ENCODE measurements around the gene DYRK1A. TPM values are rescaled to one million over a fixed set of nuclear protein-coding genes. Genes with fewer than 3 reads are reported as not detected.
"Not testable (repeated sequence)": the region's sequence is repeated elsewhere in the genome, so short reads cannot be mapped to it uniquely, and the experiment has no call there.

The DYRK1A gene
- total RNA-seq, 2 experiments from 2014 or later = 51.1 to 76.9 TPM

GRCh38 chr21:37509802-37510393 is 143.3 kb downstream of the DYRK1A start:
- H3K36me3 Mint-ChIP-seq (ENCODE audit: low read depth) = peaks cover 63% of the 10 kb centered on the region
- intact Hi-C loops (cut with DNase I, micrococcal nuclease) = no loop called here
- POLR2A ChIA-PET = interaction anchor here (0.6 kb wide), 1 partner anchor 16 kb away, joined by 6 read pairs; no protein-coding TSS in a partner anchor
- peak overlapping the region; percentile 19 for H3K27ac Mint-ChIP-seq
- H3K4me1 Mint-ChIP-seq = peaks cover 3% of the 10 kb centered on the region
- CTCF ChIA-PET = interaction anchor here (0.6 to 0.8 kb wide), 2 partner anchors 186 to 1166 kb away, joined by 3 read pairs; no protein-coding TSS in a partner anchor
- DNase-seq (no peak), ATAC-seq (no peak)
- H3K4me3 Mint-ChIP-seq = no peak overlapping the region
- no peaks in the 10 kb centered on the region for H3K27me3 Mint-ChIP-seq
- H3K9me3 Mint-ChIP-seq (ENCODE audit: low read depth) = no peaks in the 10 kb centered on the region

GRCh38 chr21:37511848-37512247 is 145.3 kb downstream of the DYRK1A start:
- Mint-ChIP-seq H3K27ac (peak overlapping the region; percentile 47), H3K9me3 (ENCODE audit: low read depth) (no peaks in the 10 kb centered on the region), H3K4me3 (no peak overlapping the region), H3K4me1 (peaks cover 3% of the 10 kb centered on the region), H3K27me3 (no peaks in the 10 kb centered on the region), H3K36me3 (ENCODE audit: low read depth) (peaks cover 52% of the 10 kb centered on the region)
- CTCF ChIA-PET = interaction anchor here (0.5 to 1.3 kb wide), 6 partner anchors 9 to 139 kb away, joined by 3 to 7 read pairs (median 3); no protein-coding TSS in a partner anchor
- ATAC-seq (no peak), DNase-seq (no peak)
- POLR2A ChIA-PET = no interaction called here
- intact Hi-C loops (cut with DNase I, micrococcal nuclease) = no loop called here

- no peak overlapping the region for H3K4me3 Mint-ChIP-seq
- H3K27ac Mint-ChIP-seq = no peak overlapping the region
- no peaks in the 10 kb centered on the region for H3K9me3 Mint-ChIP-seq (ENCODE audit: low read depth)
- ChIA-PET POLR2A (no interaction called here), CTCF (no interaction called here)
- no peaks in the 10 kb centered on the region for H3K27me3 Mint-ChIP-seq
- ATAC-seq = no peak
- peaks cover 64% of the 10 kb centered on the region for H3K36me3 Mint-ChIP-seq (ENCODE audit: low read depth)
- no peak for DNase-seq
- intact Hi-C loops (cut with DNase I, micrococcal nuclease) = no loop called here
- H3K4me1 Mint-ChIP-seq = peaks cover 3% of the 10 kb centered on the region
These were observed 146.8 kb downstream of the DYRK1A start for GRCh38 chr21:37513383-37513782.

GRCh38 chr21:37514038-37514667 is 147.6 kb downstream of the DYRK1A start:
- Mint-ChIP-seq H3K4me1 (peaks cover 3% of the 10 kb centered on the region), H3K36me3 (ENCODE audit: low read depth) (peaks cover 63% of the 10 kb centered on the region), H3K9me3 (ENCODE audit: low read depth) (no peaks in the 10 kb centered on the region), H3K27ac (peak overlapping the region; percentile 72), H3K27me3 (no peaks in the 10 kb centered on the region), H3K4me3 (no peak overlapping the region)
- no peak for DNase-seq
- ChIA-PET POLR2A (no interaction called here), CTCF (no interaction called here)
- intact Hi-C loops (cut with DNase I, micrococcal nuclease) = no loop called here
- ATAC-seq = no peak

GRCh38 chr21:37516998-37517397 is 150.4 kb downstream of the DYRK1A start:
- Mint-ChIP-seq H3K9me3 (ENCODE audit: low read depth) (no peaks in the 10 kb centered on the region), H3K4me3 (no peak overlapping the region), H3K36me3 (ENCODE audit: low read depth) (peaks cover 37% of the 10 kb centered on the region), H3K27ac (no peak overlapping the region), H3K27me3 (no peaks in the 10 kb centered on the region), H3K4me1 (peaks cover 3% of the 10 kb centered on the region)
- ATAC-seq (no peak), DNase-seq (no peak)
- CTCF ChIA-PET = interaction anchor here (1.3 kb wide), 1 partner anchor 21 kb away, joined by 3 read pairs; no protein-coding TSS in a partner anchor
- intact Hi-C loops (cut with DNase I, micrococcal nuclease) = no loop called here
- POLR2A ChIA-PET = no interaction called here

- Mint-ChIP-seq H3K27me3 (no peaks in the 10 kb centered on the region), H3K27ac (no peak overlapping the region), H3K4me3 (no peak overlapping the region), H3K36me3 (ENCODE audit: low read depth) (peaks cover 16% of the 10 kb centered on the region), H3K9me3 (ENCODE audit: low read depth) (no peaks in the 10 kb centered on the region), H3K4me1 (no peaks in the 10 kb centered on the region)
- DNase-seq = no peak
- intact Hi-C loops (cut with DNase I, micrococcal nuclease) = no loop called here
- ATAC-seq = no peak
- POLR2A ChIA-PET = no interaction called here
- CTCF ChIA-PET = interaction anchor here (1.0 to 1.8 kb wide), 2 partner anchors 9 to 83 kb away, joined by 3 to 7 read pairs; no protein-coding TSS in a partner anchor
These were observed 154.2 kb downstream of the DYRK1A start for GRCh38 chr21:37520801-37521200.

- Mint-ChIP-seq H3K36me3 (ENCODE audit: low read depth) (peaks cover 13% of the 10 kb centered on the region), H3K9me3 (ENCODE audit: low read depth) (no peaks in the 10 kb centered on the region), H3K4me3 (no peak overlapping the region), H3K4me1 (no peaks in the 10 kb centered on the region), H3K27ac (no peak overlapping the region), H3K27me3 (no peaks in the 10 kb centered on the region)
- CTCF ChIA-PET = interaction anchor here (1.0 to 1.8 kb wide), 2 partner anchors 10 to 83 kb away, joined by 3 to 7 read pairs; no protein-coding TSS in a partner anchor
- ATAC-seq (no peak), DNase-seq (no peak)
- intact Hi-C loops (cut with DNase I, micrococcal nuclease) = no loop called here
- POLR2A ChIA-PET = no interaction called here
These were observed 155.1 kb downstream of the DYRK1A start for GRCh38 chr21:37521658-37522057.

GRCh38 chr21:37522641-37523295 is 156.2 kb downstream of the DYRK1A start:
- ATAC-seq = no peak
- intact Hi-C loops (cut with DNase I, micrococcal nuclease) = no loop called here
- no peak for DNase-seq
- Mint-ChIP-seq H3K36me3 (ENCODE audit: low read depth) (peaks cover 2% of the 10 kb centered on the region), H3K27ac (no peak overlapping the region), H3K9me3 (ENCODE audit: low read depth) (no peaks in the 10 kb centered on the region), H3K4me1 (no peaks in the 10 kb centered on the region), H3K4me3 (no peak overlapping the region), H3K27me3 (no peaks in the 10 kb centered on the region)
- ChIA-PET CTCF (no interaction called here), POLR2A (interaction anchor here (0.6 to 0.8 kb wide), 2 partner anchors 93 to 307 kb away, joined by 4 to 5 read pairs; no protein-coding TSS in a partner anchor)

- intact Hi-C loops (cut with DNase I, micrococcal nuclease); POLR2A ChIA-PET; H3K27ac Mint-ChIP-seq; H3K4me3 Mint-ChIP-seq; H3K9me3 Mint-ChIP-seq (ENCODE audit: low read depth); H3K27me3 Mint-ChIP-seq; H3K36me3 Mint-ChIP-seq (ENCODE audit: low read depth); ATAC-seq; CTCF ChIA-PET; H3K4me1 Mint-ChIP-seq; DNase-seq: not testable (repeated sequence)
These were observed 158.4 kb downstream of the DYRK1A start for GRCh38 chr21:37524944-37525343.

GRCh38 chr21:37525810-37526209 is 159.2 kb downstream of the DYRK1A start:
- intact Hi-C loops (cut with DNase I, micrococcal nuclease) = no loop called here
- ChIA-PET POLR2A (no interaction called here), CTCF (no interaction called here)

GRCh38 chr21:37527103-37527502 is 160.5 kb downstream of the DYRK1A start:
- Mint-ChIP-seq H3K27ac (no peak overlapping the region), H3K4me3 (no peak overlapping the region), H3K4me1 (no peaks in the 10 kb centered on the region), H3K27me3 (peaks cover 9% of the 10 kb centered on the region), H3K36me3 (ENCODE audit: low read depth) (no peaks in the 10 kb centered on the region), H3K9me3 (ENCODE audit: low read depth) (no peaks in the 10 kb centered on the region)
- intact Hi-C loops (cut with DNase I, micrococcal nuclease) = no loop called here
- DNase-seq = no peak
- ChIA-PET POLR2A (no interaction called here), CTCF (no interaction called here)
- ATAC-seq = no peak

More at GRCh38 chr21:37525810-37526209, 159.2 kb downstream of the DYRK1A start:
- Mint-ChIP-seq H3K4me1 (no peaks in the 10 kb centered on the region), H3K27me3 (peaks cover 4% of the 10 kb centered on the region), H3K36me3 (ENCODE audit: low read depth) (no peaks in the 10 kb centered on the region), H3K27ac (no peak overlapping the region), H3K9me3 (ENCODE audit: low read depth) (no peaks in the 10 kb centered on the region), H3K4me3 (no peak overlapping the region)
- DNase-seq (no peak), ATAC-seq (no peak)

GRCh38 chr21:37527716-37528115 is 161.1 kb downstream of the DYRK1A start:
- POLR2A ChIA-PET = no interaction called here
- DNase-seq (no peak), ATAC-seq (no peak)
- peaks cover 11% of the 10 kb centered on the region for H3K27me3 Mint-ChIP-seq
- H3K36me3 Mint-ChIP-seq (ENCODE audit: low read depth) = no peaks in the 10 kb centered on the region
- no peak overlapping the region for H3K27ac Mint-ChIP-seq
- intact Hi-C loops (cut with DNase I, micrococcal nuclease) = no loop called here
- H3K4me3 Mint-ChIP-seq = no peak overlapping the region
- CTCF ChIA-PET = no interaction called here
- H3K9me3 Mint-ChIP-seq (ENCODE audit: low read depth) = no peaks in the 10 kb centered on the region
- no peaks in the 10 kb centered on the region for H3K4me1 Mint-ChIP-seq

All from activated CD4-positive, alpha-beta T cell treated with anti-CD3 and anti-CD28 coated beads for 36 hours (primary cell).